Peyer's patch (tissue), 4 donors: ENCODE results near the gene SCAI. TPM values are rescaled to one million over a fixed set of nuclear protein-coding genes. Genes with fewer than 3 reads are reported as not detected.

ENCODE experiments used
- DNase-seq, 3 donors: peaks; one replicate each; pipeline ENCODE4 v3.0.0-alpha.2; 2017 to 2019
- H3K27ac ChIP-seq, 4 donors: fragments of 200-600 bp; sonication (generic); one replicate each; pipeline ENCODE4 v1.5.1; 2016 to 2019
- H3K27me3 ChIP-seq, 2 donors: fragments of 200-600 bp; sonication (generic); one replicate each; pipeline ENCODE4 v1.5.1; 2019
- H3K36me3 ChIP-seq, 3 donors: fragments of 200-600 bp; sonication (generic); one replicate each; pipeline ENCODE4 v1.5.1; 2016 to 2019
- H3K4me1 ChIP-seq, 4 donors: fragments of 200-600 bp; sonication (generic); one replicate each; pipeline ENCODE4 v1.5.1; 2016 to 2019
- H3K4me3 ChIP-seq, 4 donors: fragments of 200-600 bp; sonication (generic); 1 replicate in 3 of 4; 2 replicates in 1 of 4; pipeline ENCODE4 v1.5.1; 2016 to 2019; ENCODE audit warnings: mild to moderate bottlenecking in 1 of 4
- H3K9me3 ChIP-seq, 4 donors: fragments of 200-600 bp; sonication (generic); one replicate each; pipeline ENCODE4 v1.5.1; 2016 to 2019; ENCODE audit warnings: mild to moderate bottlenecking in 1 of 4
- POLR2A ChIP-seq, 2 donors: fragments of 450-650 bp; IDR thresholded peaks; one replicate each; pipeline ENCODE4 v1.5.1; 2017; ENCODE audit warnings: antibody characterized with exemption in 2 of 2, mild to moderate bottlenecking in 2 of 2, moderate library complexity in 2 of 2
- total RNA-seq, 4 donors: library from RNA; depleted of rRNA; stranded (reverse); fragments of >200 nt; gene quantifications; one replicate each; pipeline ENCODE4 v1.1.0, GENCODE V29; 2016
- TF ChIP-seq, protein P1 (sequence below), 6 experiments: fragments of 450-650 bp in 4 of 6; fragments of 200-600 bp in 2 of 6; sonication (generic) in 1 of 6; IDR thresholded peaks; one replicate each; pipeline ENCODE4 v1.5.1; 2017 to 2019; ENCODE audit warnings: antibody characterized with exemption in 6 of 6, mild to moderate bottlenecking in 3 of 6, moderate library complexity in 1 of 6

Gene SCAI
- total RNA-seq, 4 donors from 2014 or later, result 8.7 to 32.2 (median 11.7) TPM

DNA sequence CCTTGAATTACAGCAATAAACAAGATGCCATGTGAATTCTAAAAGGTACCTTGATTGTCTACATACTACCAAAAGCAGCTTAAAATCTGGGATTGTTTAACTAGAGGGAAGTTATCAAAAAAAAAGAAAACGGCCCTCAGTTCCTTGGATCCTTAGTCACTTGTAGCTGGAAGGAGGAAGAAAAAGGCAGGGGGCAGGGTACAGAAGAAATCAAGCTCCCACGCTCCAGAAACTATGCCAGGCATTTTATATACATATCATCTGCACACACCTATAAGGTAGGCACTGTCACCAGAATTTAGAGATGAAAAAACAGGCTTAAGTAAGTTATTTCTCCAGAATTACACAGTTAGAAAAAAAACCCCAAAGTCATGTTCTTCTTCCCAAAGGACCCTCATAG, 63.4 kb downstream of the SCAI start:
- Histone ChIP-seq H3K27me3 (no peaks in the 10 kb centered on the region), H3K27ac (no peak overlapping the region)
- TF ChIP-seq, protein P1, sequence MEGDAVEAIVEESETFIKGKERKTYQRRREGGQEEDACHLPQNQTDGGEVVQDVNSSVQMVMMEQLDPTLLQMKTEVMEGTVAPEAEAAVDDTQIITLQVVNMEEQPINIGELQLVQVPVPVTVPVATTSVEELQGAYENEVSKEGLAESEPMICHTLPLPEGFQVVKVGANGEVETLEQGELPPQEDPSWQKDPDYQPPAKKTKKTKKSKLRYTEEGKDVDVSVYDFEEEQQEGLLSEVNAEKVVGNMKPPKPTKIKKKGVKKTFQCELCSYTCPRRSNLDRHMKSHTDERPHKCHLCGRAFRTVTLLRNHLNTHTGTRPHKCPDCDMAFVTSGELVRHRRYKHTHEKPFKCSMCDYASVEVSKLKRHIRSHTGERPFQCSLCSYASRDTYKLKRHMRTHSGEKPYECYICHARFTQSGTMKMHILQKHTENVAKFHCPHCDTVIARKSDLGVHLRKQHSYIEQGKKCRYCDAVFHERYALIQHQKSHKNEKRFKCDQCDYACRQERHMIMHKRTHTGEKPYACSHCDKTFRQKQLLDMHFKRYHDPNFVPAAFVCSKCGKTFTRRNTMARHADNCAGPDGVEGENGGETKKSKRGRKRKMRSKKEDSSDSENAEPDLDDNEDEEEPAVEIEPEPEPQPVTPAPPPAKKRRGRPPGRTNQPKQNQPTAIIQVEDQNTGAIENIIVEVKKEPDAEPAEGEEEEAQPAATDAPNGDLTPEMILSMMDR (IDR thresholded peaks at IDR 0.05), result no peak
- no peak for TF ChIP-seq POLR2A (IDR thresholded peaks at IDR 0.05)

DNA sequence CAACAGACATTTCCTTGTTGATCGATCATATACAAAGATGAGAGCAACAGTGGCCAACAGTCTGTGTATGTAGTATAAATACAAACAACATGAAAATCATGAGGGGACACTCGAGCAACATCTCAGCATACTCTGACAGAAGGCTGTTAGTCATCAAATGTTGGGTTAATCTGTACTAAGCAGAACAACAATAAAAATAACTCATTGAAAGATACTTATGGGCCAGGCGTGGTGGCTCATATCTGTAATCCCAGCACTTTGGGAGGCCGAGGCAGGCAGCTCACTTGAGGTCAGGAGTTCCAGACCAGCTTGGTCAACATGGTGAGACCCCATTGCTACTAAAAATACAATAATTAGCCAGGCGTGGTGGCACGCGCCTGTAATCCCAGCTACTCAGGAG, 67.3 kb downstream of the SCAI start:
- Histone ChIP-seq H3K36me3 (no peaks in the 10 kb centered on the region), H3K9me3 (no peaks in the 10 kb centered on the region), H3K4me3 (no peak overlapping the region), H3K27me3 (no peaks in the 10 kb centered on the region), H3K27ac (no peak overlapping the region), H3K4me1 (no peaks in the 10 kb centered on the region)
- no peak for TF ChIP-seq POLR2A (IDR thresholded peaks at IDR 0.05)
- TF ChIP-seq, protein P1 (IDR thresholded peaks at IDR 0.05), result no peak
- no peak for DNase-seq

More for the DNA sequence above, 63.4 kb downstream of the SCAI start:
- peaks cover 0 to 13% (median 3%) of the 10 kb centered on the region in 4 donors for H3K9me3 ChIP-seq
- H3K36me3 ChIP-seq, result no peaks in the 10 kb centered on the region
- H3K4me1 ChIP-seq, result no peaks in the 10 kb centered on the region
- no peak overlapping the region for H3K4me3 ChIP-seq
- no peak for DNase-seq

DNA sequence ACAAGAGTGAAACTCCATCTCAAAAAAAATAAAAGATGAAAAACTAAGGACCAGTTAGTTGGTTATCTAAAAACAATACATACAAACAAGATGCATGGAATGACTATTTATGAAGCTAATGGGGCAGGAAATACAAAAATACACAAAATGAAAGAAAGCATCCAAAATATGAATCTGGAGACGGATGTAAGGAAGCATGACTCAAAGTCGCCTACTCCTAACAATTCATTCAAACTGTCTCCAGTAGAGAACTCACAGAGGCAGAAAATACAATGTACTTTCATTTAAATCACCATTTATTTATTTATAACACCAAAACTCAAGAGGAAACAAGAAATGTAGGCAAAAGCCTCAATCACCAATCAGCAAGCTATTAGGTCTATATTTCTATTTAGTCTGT, 68.4 kb downstream of the SCAI start:
- TF ChIP-seq POLR2A (IDR thresholded peaks at IDR 0.05), result no peak
- TF ChIP-seq, protein P1 (IDR thresholded peaks at IDR 0.05), result no peak
- Histone ChIP-seq H3K27ac (no peak overlapping the region), H3K9me3 (no peaks in the 10 kb centered on the region), H3K27me3 (no peaks in the 10 kb centered on the region), H3K4me1 (no peaks in the 10 kb centered on the region), H3K36me3 (no peaks in the 10 kb centered on the region), H3K4me3 (no peak overlapping the region)
- no peak for DNase-seq

DNA sequence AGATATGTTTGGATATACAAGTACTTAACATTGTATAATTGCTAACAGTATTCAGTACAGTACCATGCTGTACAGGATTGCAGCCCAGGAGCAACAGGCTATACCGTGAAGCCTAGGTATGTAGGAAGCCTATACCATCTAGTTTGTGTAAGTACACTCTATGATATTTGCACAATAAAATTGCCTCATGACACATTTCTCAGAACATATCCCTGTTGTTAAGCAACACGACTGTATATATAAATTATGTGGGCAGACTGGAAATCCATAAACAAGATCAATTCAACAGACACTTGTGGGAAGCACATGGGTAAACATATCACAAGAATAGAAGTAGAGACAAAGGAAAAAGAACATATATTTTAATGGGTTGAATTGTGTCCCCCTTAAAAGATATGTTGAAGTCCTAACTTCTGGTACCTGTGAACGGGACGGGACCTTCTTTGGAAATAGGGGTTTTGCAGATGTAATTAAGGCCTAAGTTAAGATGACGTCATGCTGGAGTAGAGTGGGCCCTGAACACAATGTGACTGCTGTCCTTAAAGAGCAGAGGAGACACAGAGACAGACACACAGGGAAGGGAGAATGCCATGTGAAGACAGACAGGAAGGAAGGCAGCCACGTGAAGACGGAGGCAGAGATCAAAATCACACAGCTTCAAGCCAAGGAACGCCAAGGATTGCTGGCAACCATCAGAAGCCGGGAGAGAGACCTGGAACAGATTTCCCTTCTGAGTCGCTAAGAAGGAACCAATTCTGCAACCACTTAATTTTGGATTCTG, 76.3 kb downstream of the SCAI start:
- no peak for DNase-seq
- Histone ChIP-seq H3K4me1 (no peaks in the 10 kb centered on the region), H3K27ac (no peak overlapping the region), H3K4me3 (no peak overlapping the region), H3K9me3 (no peaks in the 10 kb centered on the region), H3K36me3 (no peaks in the 10 kb centered on the region), H3K27me3 (no peaks in the 10 kb centered on the region)
- TF ChIP-seq POLR2A (IDR thresholded peaks at IDR 0.05), result no peak
- TF ChIP-seq, protein P1 (IDR thresholded peaks at IDR 0.05), result no peak

DNA sequence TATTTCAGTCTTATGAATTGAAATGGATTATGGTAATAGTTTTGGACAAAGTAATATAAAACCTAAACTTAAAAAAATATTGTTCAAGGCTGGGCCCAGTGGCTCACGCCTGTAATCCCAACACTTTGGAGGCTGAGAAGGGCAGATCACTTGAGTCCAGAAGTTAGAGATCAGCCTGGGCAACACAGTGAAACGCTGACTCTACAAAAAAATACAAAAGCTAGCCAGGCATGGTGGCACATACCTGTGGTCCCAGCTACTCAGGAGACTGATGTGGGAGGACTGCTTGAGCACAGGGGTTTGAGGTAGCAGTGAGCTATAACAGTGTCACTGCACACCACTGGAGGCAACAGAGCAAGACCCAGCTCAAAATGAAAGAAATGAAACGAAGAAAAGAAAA, 81.9 kb downstream of the SCAI start:
- TF ChIP-seq POLR2A (IDR thresholded peaks at IDR 0.05), result no peak
- TF ChIP-seq, protein P1 (IDR thresholded peaks at IDR 0.05), result no peak
- H3K9me3 ChIP-seq, result no peaks in the 10 kb centered on the region

More for the DNA sequence above, 81.9 kb downstream of the SCAI start:
- Histone ChIP-seq H3K27ac (no peak overlapping the region), H3K4me1 (no peaks in the 10 kb centered on the region), H3K36me3 (no peaks in the 10 kb centered on the region), H3K27me3 (no peaks in the 10 kb centered on the region), H3K4me3 (no peak overlapping the region)
- no peak for DNase-seq
